Measurements from ENCODE around the gene CFAP210.

- no peak for TF ChIP-seq CTCF (conservative IDR thresholded peaks at IDR 0.05; ENCODE audit: low read depth in 2 of 2)
- no peak for TF ChIP-seq CREB1 (CRISPR knock-in tag; IDR thresholded peaks at IDR 0.05; ENCODE audit: low read depth)
- no peak for TF ChIP-seq STAT1 (IDR thresholded peaks at IDR 0.05; ENCODE audit: unreplicated experiment)
- TF ChIP-seq ZNF331 (CRISPR knock-in tag; IDR thresholded peaks at IDR 0.05; ENCODE audit: low read depth) = no peak
- no peak for TF ChIP-seq EZH2 (IDR thresholded peaks at IDR 0.05; ENCODE audit: low read depth, unreplicated experiment)
- no peak for TF ChIP-seq EZH2phosphoT487 (IDR thresholded peaks at IDR 0.05; ENCODE audit: unreplicated experiment)
Observed at GRCh38 chr2:169641464-169641863, 52.7 kb downstream of the CFAP210 start.
